ENCODE results near the gene KIAA1328.

- TF ChIP-seq CTCF (IDR thresholded peaks at IDR 0.05) (no peak), POLR2A (IDR thresholded peaks at IDR 0.05) (no peak)
Measured at GRCh38 chr18:36974686-36975085, 145.8 kb downstream of the KIAA1328 start.

Measured in esophagus squamous epithelium (tissue), 4 donors.